Suprapubic skin (tissue), 3 donors: ENCODE results near the gene FSTL1.

Experiments used
- POLR2A ChIP-seq, 2 donors: fragments of 450-650 bp; IDR thresholded peaks; one replicate each; pipeline ENCODE4 v1.6.1; 2017; ENCODE audit warnings: antibody characterized with exemption in 2 of 2, mild to moderate bottlenecking in 2 of 2, moderate library complexity in 2 of 2
- TF ChIP-seq, protein P1 (sequence below), 2 donors: fragments of 200-600 bp in 1 of 2; fragments of 450-650 bp in 1 of 2; sonication (generic) in 1 of 2; IDR thresholded peaks; one replicate each; pipeline ENCODE4 v1.5.1; 2016 to 2019; ENCODE audit warnings: antibody characterized with exemption in 2 of 2, mild to moderate bottlenecking in 1 of 2, moderate library complexity in 1 of 2

DNA sequence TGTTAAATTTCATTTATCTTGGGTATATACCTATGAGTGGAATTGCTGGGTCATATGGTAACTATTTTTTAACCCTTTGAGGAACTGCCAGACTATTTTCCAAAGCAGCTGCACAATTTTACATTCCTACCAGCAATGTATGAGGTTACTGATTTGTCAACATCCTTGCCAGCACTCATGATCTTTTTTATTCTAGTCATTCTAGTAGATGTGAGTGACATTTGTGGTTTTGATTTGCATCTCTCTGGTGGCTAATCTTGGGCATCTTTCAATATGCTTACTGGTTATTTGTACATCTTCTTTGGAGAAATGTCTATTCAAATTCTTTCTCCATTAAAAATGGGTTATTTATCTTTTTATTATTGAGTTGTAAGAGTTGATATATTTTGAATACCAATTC lies 80.3 kb downstream of the FSTL1 start:
- TF ChIP-seq, protein P1, sequence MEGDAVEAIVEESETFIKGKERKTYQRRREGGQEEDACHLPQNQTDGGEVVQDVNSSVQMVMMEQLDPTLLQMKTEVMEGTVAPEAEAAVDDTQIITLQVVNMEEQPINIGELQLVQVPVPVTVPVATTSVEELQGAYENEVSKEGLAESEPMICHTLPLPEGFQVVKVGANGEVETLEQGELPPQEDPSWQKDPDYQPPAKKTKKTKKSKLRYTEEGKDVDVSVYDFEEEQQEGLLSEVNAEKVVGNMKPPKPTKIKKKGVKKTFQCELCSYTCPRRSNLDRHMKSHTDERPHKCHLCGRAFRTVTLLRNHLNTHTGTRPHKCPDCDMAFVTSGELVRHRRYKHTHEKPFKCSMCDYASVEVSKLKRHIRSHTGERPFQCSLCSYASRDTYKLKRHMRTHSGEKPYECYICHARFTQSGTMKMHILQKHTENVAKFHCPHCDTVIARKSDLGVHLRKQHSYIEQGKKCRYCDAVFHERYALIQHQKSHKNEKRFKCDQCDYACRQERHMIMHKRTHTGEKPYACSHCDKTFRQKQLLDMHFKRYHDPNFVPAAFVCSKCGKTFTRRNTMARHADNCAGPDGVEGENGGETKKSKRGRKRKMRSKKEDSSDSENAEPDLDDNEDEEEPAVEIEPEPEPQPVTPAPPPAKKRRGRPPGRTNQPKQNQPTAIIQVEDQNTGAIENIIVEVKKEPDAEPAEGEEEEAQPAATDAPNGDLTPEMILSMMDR (IDR thresholded peaks at IDR 0.05), result no peak
- no peak for TF ChIP-seq POLR2A (IDR thresholded peaks at IDR 0.05)
